DND-41 (cell line): ENCODE results near the gene TGDS.

Experiments used
- ATAC-seq: fragments of 200-7000 bp; cut with Tn5 transposase; 3 replicates; pipeline ENCODE4 v1.9.1; 2021; ENCODE audit warnings: low read depth; ENCODE audit not compliant: insufficient read depth
- DNase-seq: peaks from one replicate; pipeline ENCODE4 v3.0.0-alpha.2; 2020
- H2AFZ ChIP-seq: 2 replicates; pipeline ENCODE4 v1.6.0; 2012; ENCODE audit warnings: low read depth, low read length
- H3K27ac ChIP-seq: 2 replicates; pipeline ENCODE4 v1.5.1; 2012; ENCODE audit warnings: low read length, inconsistent platforms
- H3K27me3 ChIP-seq: fragments of 200-600 bp; sonication (generic); 2 replicates; pipeline ENCODE4 v1.6.0; 2012; ENCODE audit warnings: low read length, mild to moderate bottlenecking, inconsistent platforms; ENCODE audit not compliant: insufficient read depth, poor library complexity
- H3K36me3 ChIP-seq: 2 replicates; pipeline ENCODE4 v1.5.1; 2012; ENCODE audit warnings: low read length, inconsistent platforms; ENCODE audit not compliant: insufficient read depth
- H3K4me1 ChIP-seq: 2 replicates; pipeline ENCODE4 v1.5.1; 2012; ENCODE audit warnings: mild to moderate bottlenecking, low read length; ENCODE audit not compliant: insufficient read depth
- H3K4me2 ChIP-seq: 2 replicates; pipeline ENCODE4 v1.6.0; 2012; ENCODE audit warnings: mild to moderate bottlenecking, moderate library complexity, low read length, inconsistent platforms; ENCODE audit not compliant: insufficient read depth
- H3K4me3 ChIP-seq, 2 experiments: fragments of 200-600 bp in 1 of 2; shearing (Covaris generic) in 1 of 2; 2 replicates each; pipeline ENCODE4 v1.5.1; 2012 to 2016; ENCODE audit warnings: inconsistent platforms in 2 of 2, low read length in 2 of 2, mild to moderate bottlenecking in 2 of 2, low read depth in 1 of 2, moderate library complexity in 1 of 2
- H3K79me2 ChIP-seq: 2 replicates; pipeline ENCODE4 v1.6.0; 2012; ENCODE audit warnings: low read length, inconsistent platforms; ENCODE audit not compliant: insufficient read depth
- H3K9ac ChIP-seq: 2 replicates; pipeline ENCODE4 v1.6.0; 2012; ENCODE audit warnings: low read depth, mild to moderate bottlenecking, inconsistent platforms, low read length, moderate library complexity
- H3K9me3 ChIP-seq: 2 replicates; pipeline ENCODE4 v1.5.1; 2012; ENCODE audit warnings: low read length, moderate library complexity, mild to moderate bottlenecking, inconsistent platforms; ENCODE audit not compliant: insufficient read depth, severe bottlenecking
- H4K20me1 ChIP-seq: 2 replicates; pipeline ENCODE4 v1.6.0; 2012; ENCODE audit warnings: low read length; ENCODE audit not compliant: insufficient read depth
- CTCF ChIP-seq: IDR thresholded peaks from 2 replicates; pipeline ENCODE4 v1.5.1; 2012; ENCODE audit warnings: borderline replicate concordance, low read length, moderate library complexity, mild to moderate bottlenecking; ENCODE audit not compliant: poor library complexity, severe bottlenecking; ENCODE audit errors: extremely low read depth
- EZH2 ChIP-seq: IDR thresholded peaks from 3 replicates; pipeline ENCODE4 v1.6.1; 2012; ENCODE audit warnings: borderline replicate concordance, low read depth, mild to moderate bottlenecking, moderate library complexity, low read length, inconsistent platforms; ENCODE audit not compliant: severe bottlenecking

Gene TGDS

GRCh38 chr13:94550062-94550738 is 45.8 kb downstream of the TGDS start:
- no peak overlapping the region; a peak in 1 of 4 replicates for H3K4me3 ChIP-seq
- no peak overlapping the region for H3K9ac ChIP-seq
- peak overlapping the region; percentile 88; the same call in 1 of the 2 replicates for H2AFZ ChIP-seq
- no peaks in the 10 kb centered on the region for H3K9me3 ChIP-seq
- peaks cover 20% of the 10 kb centered on the region for H3K4me1 ChIP-seq
- ATAC-seq (no peak), DNase-seq (no peak)
- H4K20me1 ChIP-seq: no peaks in the 10 kb centered on the region
- H3K27ac ChIP-seq: no peak overlapping the region
- 0 out of 2 replicates have a peak, but pooled peaks cover 4% of the 10 kb centered on the region for H3K79me2 ChIP-seq
- TF ChIP-seq EZH2: no peak
- no peak overlapping the region for H3K4me2 ChIP-seq
- no peaks in the 10 kb centered on the region; the same call in 1 of the 2 replicates for H3K36me3 ChIP-seq
- no peaks in the 10 kb centered on the region for H3K27me3 ChIP-seq

GRCh38 chr13:94549232-94550061 is 46.5 kb downstream of the TGDS start:
- H2AFZ ChIP-seq: peak overlapping the region; percentile 88
- peak overlapping the region; percentile 88 for H3K9ac ChIP-seq
- H3K27me3 ChIP-seq: no peaks in the 10 kb centered on the region
- H3K9me3 ChIP-seq: no peaks in the 10 kb centered on the region
- TF ChIP-seq EZH2 (no peak), CTCF (no peak)
- H3K4me3 ChIP-seq: peak overlapping the region; percentile 35 to 63; a peak in 3 of 4 replicates
- no peaks in the 10 kb centered on the region; the same call in 1 of the 2 replicates for H3K36me3 ChIP-seq
- no peaks in the 10 kb centered on the region for H4K20me1 ChIP-seq
- DNase-seq (peak; percentile 88), ATAC-seq (peak; percentile 97)
- peaks cover 20% of the 10 kb centered on the region for H3K4me1 ChIP-seq
- 0 out of 2 replicates have a peak, but pooled peaks cover 4% of the 10 kb centered on the region for H3K79me2 ChIP-seq
- H3K27ac ChIP-seq: peak overlapping the region; percentile 89
- peak overlapping the region; percentile 69 for H3K4me2 ChIP-seq

- H3K4me2 ChIP-seq: peak overlapping the region; percentile 69
- H3K79me2 ChIP-seq: 0 out of 2 replicates have a peak, but pooled peaks cover 4% of the 10 kb centered on the region
- H3K9ac ChIP-seq: peak overlapping the region; percentile 88
- DNase-seq (peak; percentile 48), ATAC-seq (peak; percentile 58)
- peak overlapping the region; percentile 89 for H3K27ac ChIP-seq
- peaks cover 20% of the 10 kb centered on the region for H3K4me1 ChIP-seq
- TF ChIP-seq EZH2: no peak
- TF ChIP-seq CTCF: no peak
- peak overlapping the region; percentile 35 to 63; a peak in 3 of 4 replicates for H3K4me3 ChIP-seq
- no peaks in the 10 kb centered on the region; the same call in 1 of the 2 replicates for H3K36me3 ChIP-seq
- peak overlapping the region; percentile 88 for H2AFZ ChIP-seq
- H3K9me3 ChIP-seq: no peaks in the 10 kb centered on the region
- no peaks in the 10 kb centered on the region for H3K27me3 ChIP-seq
- H4K20me1 ChIP-seq: no peaks in the 10 kb centered on the region
These were observed 47.1 kb downstream of the TGDS start for GRCh38 chr13:94548821-94549231.
